Right atrium auricular region (tissue), 2 donors: ENCODE results near the gene AQP12B. TPM values are rescaled to one million over a fixed set of nuclear protein-coding genes. Genes with fewer than 3 reads are reported as not detected.
A peak's percentile ranks its signal among the peaks of the same experiment; 100 is the strongest.

ENCODE experiments used
- DNase-seq: peaks from one replicate; pipeline ENCODE4 v3.0.0-alpha.2; 2019; ENCODE audit warnings: low spot score
- H3K27ac ChIP-seq, 2 donors: fragments of 200-600 bp; sonication (generic); 1 replicate in 1 of 2; 2 replicates in 1 of 2; pipeline ENCODE4 v1.5.1; 2016 to 2019
- H3K27me3 ChIP-seq, 2 donors: fragments of 200-600 bp; sonication (generic); one replicate each; pipeline versions ENCODE4 v1.5.1 to v1.6.0; 2017 to 2019
- H3K36me3 ChIP-seq: fragments of 200-600 bp; sonication (generic); one replicate; pipeline ENCODE4 v1.5.1; 2016
- H3K4me1 ChIP-seq, 2 donors: fragments of 200-600 bp; sonication (generic); one replicate each; pipeline versions ENCODE4 v1.5.1 to v1.6.0; 2017 to 2019
- H3K4me3 ChIP-seq, 2 donors: fragments of 200-600 bp; sonication (generic); 1 replicate in 1 of 2; 2 replicates in 1 of 2; pipeline ENCODE4 v1.5.1; 2017 to 2019; ENCODE audit warnings: mild to moderate bottlenecking in 1 of 2, moderate library complexity in 1 of 2
- H3K9me3 ChIP-seq, 2 donors: fragments of 200-600 bp; sonication (generic); one replicate each; pipeline ENCODE4 v1.5.1; 2019
- CTCF ChIP-seq, 2 donors: fragments of 200-600 bp; sonication (generic); IDR thresholded peaks; one replicate each; pipeline ENCODE4 v1.5.1; 2019; ENCODE audit warnings: antibody characterized with exemption in 2 of 2
- total RNA-seq, 2 donors: library from RNA; depleted of rRNA; stranded (reverse); fragments of >200 nt; gene quantifications; one replicate each; pipeline ENCODE4 v1.1.0, GENCODE V29; 2016

Gene AQP12B
- total RNA-seq, 2 donors from 2014 or later = not detected

GRCh38 chr2:240646900-240647502 is 35.7 kb downstream of the AQP12B start:
- no peaks in the 10 kb centered on the region for H3K36me3 ChIP-seq
- no peaks in the 10 kb centered on the region for H3K4me1 ChIP-seq
- no peaks in the 10 kb centered on the region for H3K27me3 ChIP-seq
- DNase-seq = peak; percentile 30
- no peak overlapping the region for H3K27ac ChIP-seq
- H3K4me3 ChIP-seq = no peak overlapping the region
- no peaks in the 10 kb centered on the region for H3K9me3 ChIP-seq
- no peak for TF ChIP-seq CTCF (IDR thresholded peaks at IDR 0.05)

- H3K4me1 ChIP-seq = no peaks in the 10 kb centered on the region
- H3K27me3 ChIP-seq = no peaks in the 10 kb centered on the region
- no peak overlapping the region for H3K27ac ChIP-seq
- no peaks in the 10 kb centered on the region for H3K9me3 ChIP-seq
- peak; percentile 54 for DNase-seq
- TF ChIP-seq CTCF (IDR thresholded peaks at IDR 0.05) = no peak
- no peak overlapping the region for H3K4me3 ChIP-seq
- no peaks in the 10 kb centered on the region for H3K36me3 ChIP-seq
These were observed 36.3 kb downstream of the AQP12B start for GRCh38 chr2:240646176-240646899.

GRCh38 chr2:240645801-240646175 is 36.9 kb downstream of the AQP12B start:
- H3K27me3 ChIP-seq = no peaks in the 10 kb centered on the region
- H3K9me3 ChIP-seq = no peaks in the 10 kb centered on the region
- no peak overlapping the region for H3K4me3 ChIP-seq
- H3K27ac ChIP-seq = no peak overlapping the region
- no peaks in the 10 kb centered on the region for H3K36me3 ChIP-seq
- H3K4me1 ChIP-seq = no peaks in the 10 kb centered on the region
- TF ChIP-seq CTCF (IDR thresholded peaks at IDR 0.05) = no peak
- peak; percentile 21 for DNase-seq

- peak; percentile 16 for DNase-seq
- Histone ChIP-seq H3K27me3 (no peaks in the 10 kb centered on the region), H3K9me3 (no peaks in the 10 kb centered on the region), H3K27ac (no peak overlapping the region), H3K36me3 (no peaks in the 10 kb centered on the region), H3K4me1 (no peaks in the 10 kb centered on the region), H3K4me3 (no peak overlapping the region)
- no peak for TF ChIP-seq CTCF (IDR thresholded peaks at IDR 0.05)
These were observed 37.3 kb downstream of the AQP12B start for GRCh38 chr2:240645346-240645745.

GRCh38 chr2:240644859-240645301 is 37.8 kb downstream of the AQP12B start:
- Histone ChIP-seq H3K36me3 (no peaks in the 10 kb centered on the region), H3K27ac (no peak overlapping the region), H3K9me3 (no peaks in the 10 kb centered on the region), H3K27me3 (no peaks in the 10 kb centered on the region), H3K4me1 (no peaks in the 10 kb centered on the region), H3K4me3 (no peak overlapping the region)
- peak; percentile 32 for DNase-seq
- no peak for TF ChIP-seq CTCF (IDR thresholded peaks at IDR 0.05)
